Measurements from ENCODE around the gene MEPE. TPM values are rescaled to one million over a fixed set of nuclear protein-coding genes. Genes with fewer than 3 reads are reported as not detected.

MEPE gene
- total RNA-seq, 2 experiments from 2014 or later, result not detected

DNA sequence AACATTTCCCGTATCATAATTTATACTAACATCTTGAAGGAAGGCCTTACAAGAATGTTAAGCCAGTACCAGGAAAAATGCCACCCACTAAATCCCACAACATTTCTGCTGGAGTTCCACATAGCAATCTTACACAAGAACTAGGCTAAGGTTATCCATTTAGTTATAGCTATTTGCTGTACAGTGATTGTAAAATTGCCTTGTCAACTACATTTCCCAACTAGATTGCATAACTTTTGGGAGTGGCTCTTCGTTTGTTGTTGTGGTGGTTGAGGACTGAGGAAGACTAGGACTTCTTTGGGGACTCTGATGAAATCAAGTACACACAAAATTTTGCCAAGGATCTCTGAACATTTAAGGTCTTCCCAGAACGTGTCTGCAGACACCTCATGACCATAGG, 25.4 kb upstream of the MEPE start:
- DNase-seq (no peak), ATAC-seq (no peak)
- POLR2A ChIA-PET, result no interaction called here
- no peak overlapping the region for H3K27ac Mint-ChIP-seq
- TF ChIP-seq, protein P1, sequence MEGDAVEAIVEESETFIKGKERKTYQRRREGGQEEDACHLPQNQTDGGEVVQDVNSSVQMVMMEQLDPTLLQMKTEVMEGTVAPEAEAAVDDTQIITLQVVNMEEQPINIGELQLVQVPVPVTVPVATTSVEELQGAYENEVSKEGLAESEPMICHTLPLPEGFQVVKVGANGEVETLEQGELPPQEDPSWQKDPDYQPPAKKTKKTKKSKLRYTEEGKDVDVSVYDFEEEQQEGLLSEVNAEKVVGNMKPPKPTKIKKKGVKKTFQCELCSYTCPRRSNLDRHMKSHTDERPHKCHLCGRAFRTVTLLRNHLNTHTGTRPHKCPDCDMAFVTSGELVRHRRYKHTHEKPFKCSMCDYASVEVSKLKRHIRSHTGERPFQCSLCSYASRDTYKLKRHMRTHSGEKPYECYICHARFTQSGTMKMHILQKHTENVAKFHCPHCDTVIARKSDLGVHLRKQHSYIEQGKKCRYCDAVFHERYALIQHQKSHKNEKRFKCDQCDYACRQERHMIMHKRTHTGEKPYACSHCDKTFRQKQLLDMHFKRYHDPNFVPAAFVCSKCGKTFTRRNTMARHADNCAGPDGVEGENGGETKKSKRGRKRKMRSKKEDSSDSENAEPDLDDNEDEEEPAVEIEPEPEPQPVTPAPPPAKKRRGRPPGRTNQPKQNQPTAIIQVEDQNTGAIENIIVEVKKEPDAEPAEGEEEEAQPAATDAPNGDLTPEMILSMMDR (IDR thresholded peaks at IDR 0.05), result no peak
- no peaks in the 10 kb centered on the region for H3K36me3 Mint-ChIP-seq (ENCODE audit: low read depth)
- intact Hi-C loops (cut with micrococcal nuclease), result no loop called here
- H3K27me3 Mint-ChIP-seq, result no peaks in the 10 kb centered on the region
- CTCF ChIA-PET, result no interaction called here
- no peaks in the 10 kb centered on the region for H3K9me3 Mint-ChIP-seq
- no peak overlapping the region for H3K4me3 Mint-ChIP-seq
- no peaks in the 10 kb centered on the region for H3K4me1 Mint-ChIP-seq (ENCODE audit: low read depth)

DNA sequence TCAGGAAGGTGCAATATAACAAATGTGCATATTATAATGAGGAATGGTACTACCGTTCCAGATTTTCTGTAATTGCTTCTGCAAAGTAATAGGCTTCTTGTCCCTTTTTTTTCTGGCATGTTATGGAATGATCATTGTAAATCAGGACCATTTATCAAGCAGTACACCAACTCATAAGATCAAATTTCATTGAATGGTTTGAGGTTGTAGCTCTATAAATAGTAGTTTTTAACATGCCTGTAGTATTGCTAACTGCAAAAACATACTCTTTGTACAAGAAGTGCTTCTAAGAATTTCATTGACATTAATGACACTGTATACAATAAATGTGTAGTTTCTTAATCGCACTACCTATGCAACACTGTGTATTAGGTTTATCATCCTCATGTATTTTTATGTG, 20.8 kb upstream of the MEPE start:
- POLR2A ChIA-PET, result no interaction called here
- CTCF ChIA-PET, result no interaction called here
- no peaks in the 10 kb centered on the region for H3K4me1 Mint-ChIP-seq (ENCODE audit: low read depth)
- H3K4me3 Mint-ChIP-seq, result no peak overlapping the region
- no peaks in the 10 kb centered on the region for H3K36me3 Mint-ChIP-seq (ENCODE audit: low read depth)
- ATAC-seq, result no peak
- intact Hi-C loops (cut with micrococcal nuclease), result no loop called here
- H3K27ac Mint-ChIP-seq, result no peak overlapping the region
- no peak for DNase-seq
- peaks cover 2% of the 10 kb centered on the region for H3K9me3 Mint-ChIP-seq
- peaks cover 6% of the 10 kb centered on the region for H3K27me3 Mint-ChIP-seq
- TF ChIP-seq, protein P1 (IDR thresholded peaks at IDR 0.05), result no peak

DNA sequence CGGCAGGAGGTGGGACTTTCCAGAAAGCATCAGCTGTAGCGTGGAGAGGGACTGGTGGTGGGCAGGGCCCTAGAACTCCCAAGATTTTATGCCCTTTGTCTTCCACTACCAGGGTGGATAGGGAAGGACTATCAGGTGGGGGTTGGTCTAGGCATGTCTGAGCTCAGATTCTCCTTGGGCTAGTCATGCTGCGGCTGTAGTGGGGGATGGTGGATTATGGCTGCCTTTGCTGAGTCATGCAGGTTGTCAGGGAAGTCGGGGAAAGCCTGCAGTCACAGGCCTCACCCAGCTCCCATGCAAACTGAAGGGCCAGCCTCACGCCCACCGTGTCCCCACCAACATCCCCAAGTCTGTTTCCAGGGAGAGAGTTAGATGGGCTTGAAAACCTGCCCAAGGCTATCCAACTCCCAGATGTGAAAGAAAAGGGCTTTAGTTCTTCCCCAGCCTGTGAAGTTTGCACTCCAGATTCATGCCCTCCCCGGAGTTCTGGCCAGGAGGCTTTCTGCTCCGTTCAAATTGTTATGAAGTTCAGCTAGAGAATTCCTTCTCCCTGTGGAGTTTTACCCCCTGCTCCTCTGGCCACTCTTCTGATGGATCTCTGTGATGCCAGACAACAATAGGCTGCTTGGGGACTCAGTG, 13.4 kb upstream of the MEPE start:
- intact Hi-C loops (cut with micrococcal nuclease), result no loop called here
- ATAC-seq (no peak), DNase-seq (no peak)
- Mint-ChIP-seq H3K36me3 (ENCODE audit: low read depth) (no peaks in the 10 kb centered on the region), H3K9me3 (no peaks in the 10 kb centered on the region), H3K4me3 (no peak overlapping the region), H3K27ac (no peak overlapping the region), H3K4me1 (ENCODE audit: low read depth) (no peaks in the 10 kb centered on the region), H3K27me3 (peaks cover 15% of the 10 kb centered on the region)
- CTCF ChIA-PET, result no interaction called here
- POLR2A ChIA-PET, result no interaction called here
- TF ChIP-seq, protein P1 (IDR thresholded peaks at IDR 0.05), result no peak

DNA sequence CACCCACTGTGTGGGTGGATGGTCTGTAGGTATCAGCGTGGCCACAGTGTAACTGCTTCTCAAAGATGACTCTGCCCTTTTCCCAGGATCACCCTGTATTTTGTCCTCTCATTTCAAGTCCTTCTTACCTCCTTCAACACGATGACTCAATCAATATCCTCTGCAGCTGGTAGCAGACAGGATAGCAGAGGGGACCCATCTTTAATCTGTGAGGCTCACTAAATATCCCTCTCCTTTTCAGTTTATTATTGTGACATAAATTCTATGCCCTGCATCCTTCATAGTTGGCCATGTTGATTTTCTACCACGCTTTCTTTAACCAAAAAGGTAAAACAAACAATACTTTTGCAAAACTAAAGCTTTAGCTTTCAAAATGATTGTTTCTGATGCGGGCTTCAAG, 9.6 kb upstream of the MEPE start:
- Mint-ChIP-seq H3K36me3 (ENCODE audit: low read depth) (no peaks in the 10 kb centered on the region), H3K4me1 (ENCODE audit: low read depth) (no peaks in the 10 kb centered on the region), H3K4me3 (no peak overlapping the region), H3K27ac (no peak overlapping the region), H3K27me3 (peaks cover 13% of the 10 kb centered on the region), H3K9me3 (no peaks in the 10 kb centered on the region)
- TF ChIP-seq, protein P1 (IDR thresholded peaks at IDR 0.05), result no peak
- ATAC-seq (no peak), DNase-seq (no peak)
- intact Hi-C loops (cut with micrococcal nuclease), result no loop called here
- POLR2A ChIA-PET, result no interaction called here
- CTCF ChIA-PET, result no interaction called here

DNA sequence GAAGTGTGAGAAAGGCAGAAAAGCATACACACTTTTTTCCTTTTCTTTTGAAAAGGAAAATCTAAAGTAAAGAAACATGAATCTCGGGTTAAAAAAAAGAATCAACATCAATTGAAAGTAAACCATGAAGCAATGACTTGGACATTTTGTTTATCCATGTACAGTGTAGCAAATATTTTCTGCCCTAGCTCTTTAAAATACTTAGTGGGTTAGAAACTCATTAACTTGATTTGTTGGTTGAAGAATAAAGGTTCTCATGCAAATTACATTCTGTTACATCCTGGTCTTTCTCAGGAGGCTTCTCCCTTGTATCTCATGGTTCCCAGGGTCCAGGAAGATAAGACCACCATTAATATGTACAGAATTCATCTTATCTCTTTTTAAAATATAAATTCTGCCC, 9.0 kb upstream of the MEPE start:
- H3K4me3 Mint-ChIP-seq, result no peak overlapping the region
- ChIA-PET POLR2A (no interaction called here), CTCF (no interaction called here)
- H3K27me3 Mint-ChIP-seq, result peaks cover 13% of the 10 kb centered on the region
- no peak overlapping the region for H3K27ac Mint-ChIP-seq
- no peak for ATAC-seq
- H3K4me1 Mint-ChIP-seq (ENCODE audit: low read depth), result no peaks in the 10 kb centered on the region
- TF ChIP-seq, protein P1 (IDR thresholded peaks at IDR 0.05), result no peak
- H3K9me3 Mint-ChIP-seq, result no peaks in the 10 kb centered on the region
- intact Hi-C loops (cut with micrococcal nuclease), result no loop called here
- DNase-seq, result no peak
- H3K36me3 Mint-ChIP-seq (ENCODE audit: low read depth), result no peaks in the 10 kb centered on the region

All from activated CD8-positive, alpha-beta T cell treated with anti-CD3 and anti-CD28 coated beads for 36 hours (primary cell).